SJCRH30 (cell line): ENCODE results near the gene BCOR. TPM values are rescaled to one million over a fixed set of nuclear protein-coding genes. Genes with fewer than 3 reads are reported as not detected.

Experiments
- DNase-seq, 2 experiments: peaks; one replicate each; pipeline ENCODE4 v3.0.0-alpha.2; 2015 to 2020
- H3K27ac ChIP-seq: fragments of 250-450 bp; sonication (Bioruptor Pico); 2 replicates; pipeline ENCODE4 v1.5.1; 2020; ENCODE audit warnings: mild to moderate bottlenecking, moderate library complexity
- H3K27me3 ChIP-seq: fragments of 250-450 bp; sonication (Bioruptor Pico); 2 replicates; pipeline ENCODE4 v1.5.1; 2020; ENCODE audit warnings: mild to moderate bottlenecking, moderate library complexity
- H3K36me3 ChIP-seq: fragments of 250-450 bp; sonication (Bioruptor Pico); 2 replicates; pipeline ENCODE4 v1.5.1; 2020; ENCODE audit warnings: mild to moderate bottlenecking, moderate library complexity
- H3K4me1 ChIP-seq: fragments of 250-450 bp; sonication (Bioruptor Pico); 2 replicates; pipeline ENCODE4 v1.5.1; 2020; ENCODE audit warnings: mild to moderate bottlenecking, moderate library complexity
- H3K4me3 ChIP-seq: fragments of 250-450 bp; sonication (Bioruptor Pico); 2 replicates; pipeline ENCODE4 v1.5.1; 2020; ENCODE audit warnings: mild to moderate bottlenecking, moderate library complexity
- H3K9me3 ChIP-seq: fragments of 250-450 bp; sonication (Bioruptor Pico); replicated peaks from 2 replicates; pipeline ENCODE4 v1.5.1; 2020; ENCODE audit warnings: mild to moderate bottlenecking, moderate library complexity
- total RNA-seq: library from RNA; depleted of rRNA; stranded (reverse); fragments of >200 nt; shearing (Covaris generic); gene quantifications from 2 replicates; pipeline ENCODE4 v1.2.3, GENCODE V29; 2014

The BCOR gene
- total RNA-seq, 1 experiment from 2014 or later = 62.5 TPM

- Histone ChIP-seq H3K36me3 (peaks cover 22% of the 10 kb centered on the region), H3K4me1 (no peaks in the 10 kb centered on the region; the same call in 1 of the 2 replicates), H3K9me3 (no peaks in the 10 kb centered on the region), H3K4me3 (no peak overlapping the region), H3K27ac (no peak overlapping the region), H3K27me3 (no peaks in the 10 kb centered on the region)
- DNase-seq = no peak
Observed at GRCh38 chrX:40061005-40061404, 36.8 kb downstream of the BCOR start.

DNA sequence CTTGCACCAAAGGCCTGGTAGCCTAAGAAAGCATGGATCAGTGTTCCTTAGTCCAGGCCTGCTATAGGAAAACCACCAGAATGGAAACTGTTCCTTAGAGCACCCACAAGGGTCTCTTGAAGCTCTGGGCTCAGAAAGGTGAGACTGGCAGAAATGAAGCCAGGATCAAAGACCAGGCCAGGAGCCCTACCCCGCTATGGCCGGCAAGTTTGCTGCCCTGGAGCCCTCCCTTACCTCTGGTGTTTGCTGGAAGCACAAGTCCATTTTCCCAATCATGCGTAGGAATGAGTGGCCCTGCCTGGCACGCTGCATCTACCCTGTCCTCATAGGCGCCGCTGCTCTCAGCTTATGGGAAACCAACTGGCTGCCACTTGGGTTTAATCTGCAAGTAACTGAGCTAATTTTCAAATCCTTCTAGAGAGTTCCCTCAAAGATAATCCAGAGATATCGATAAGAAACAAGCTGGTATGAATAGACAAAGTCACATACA lies 37.4 kb downstream of the BCOR start:
- Histone ChIP-seq H3K9me3 (no peaks in the 10 kb centered on the region), H3K4me1 (no peaks in the 10 kb centered on the region; the same call in 1 of the 2 replicates), H3K27me3 (no peaks in the 10 kb centered on the region), H3K36me3 (peaks cover 26% of the 10 kb centered on the region), H3K27ac (no peak overlapping the region), H3K4me3 (no peak overlapping the region)
- DNase-seq = no peak

GRCh38 chrX:40058719-40059118 lies 39.0 kb downstream of the BCOR start:
- peaks cover 41% of the 10 kb centered on the region for H3K36me3 ChIP-seq
- no peaks in the 10 kb centered on the region for H3K27me3 ChIP-seq
- no peak overlapping the region for H3K27ac ChIP-seq
- no peak for DNase-seq
- no peaks in the 10 kb centered on the region; the same call in 1 of the 2 replicates for H3K4me1 ChIP-seq
- H3K9me3 ChIP-seq = no peaks in the 10 kb centered on the region
- no peak overlapping the region for H3K4me3 ChIP-seq

GRCh38 chrX:40057405-40057804 lies 40.4 kb downstream of the BCOR start:
- DNase-seq = no peak
- H3K9me3 ChIP-seq = no peaks in the 10 kb centered on the region
- H3K4me3 ChIP-seq = no peak overlapping the region
- H3K27ac ChIP-seq = no peak overlapping the region
- H3K27me3 ChIP-seq = no peaks in the 10 kb centered on the region
- peaks cover 51% of the 10 kb centered on the region for H3K36me3 ChIP-seq
- H3K4me1 ChIP-seq = no peaks in the 10 kb centered on the region

DNA sequence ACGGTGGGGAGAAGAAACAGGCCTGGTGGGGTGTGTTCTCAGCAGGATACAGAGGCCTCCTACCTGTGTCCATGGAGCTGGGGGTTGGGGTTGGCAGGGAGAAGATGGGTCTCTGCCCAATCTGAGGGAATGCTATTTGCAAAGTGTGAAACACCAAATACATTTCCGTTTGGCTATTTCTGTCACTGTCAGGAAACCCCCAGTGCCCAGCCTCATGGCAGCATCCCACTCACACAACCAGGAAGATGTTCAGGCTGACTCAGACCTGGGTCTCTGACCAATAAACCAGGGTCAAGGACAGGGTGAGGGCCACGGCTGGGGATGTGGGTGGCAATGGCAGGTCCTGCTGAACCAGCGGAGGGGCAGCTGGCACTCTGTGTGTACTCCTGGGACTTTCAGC lies 41.3 kb downstream of the BCOR start:
- Histone ChIP-seq H3K4me1 (no peaks in the 10 kb centered on the region), H3K4me3 (no peak overlapping the region), H3K36me3 (peaks cover 57% of the 10 kb centered on the region), H3K9me3 (no peaks in the 10 kb centered on the region), H3K27ac (no peak overlapping the region), H3K27me3 (no peaks in the 10 kb centered on the region)
- no peak for DNase-seq

DNA sequence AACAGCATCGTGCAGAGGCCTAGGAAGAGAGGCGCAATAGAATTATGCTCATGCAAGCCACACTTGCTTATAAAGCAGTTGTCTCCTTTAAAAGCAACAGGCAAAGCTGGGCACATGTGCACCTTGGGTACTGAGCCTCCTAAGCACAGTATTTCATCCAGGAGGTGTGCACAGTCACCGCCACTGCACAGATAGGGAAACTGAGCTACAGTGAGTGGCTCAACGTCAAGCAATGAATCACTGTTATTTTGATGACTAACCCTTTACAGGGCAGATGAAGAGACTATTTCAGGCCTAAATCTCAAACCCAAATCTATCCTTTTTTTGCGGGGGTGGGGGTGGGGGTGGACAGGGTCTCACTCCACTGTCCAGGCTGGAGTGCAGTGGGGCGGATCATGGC lies 42.3 kb downstream of the BCOR start:
- Histone ChIP-seq H3K9me3 (no peaks in the 10 kb centered on the region), H3K27me3 (no peaks in the 10 kb centered on the region), H3K36me3 (peaks cover 62% of the 10 kb centered on the region), H3K27ac (no peak overlapping the region), H3K4me3 (no peak overlapping the region), H3K4me1 (no peaks in the 10 kb centered on the region)
- no peak for DNase-seq

DNA sequence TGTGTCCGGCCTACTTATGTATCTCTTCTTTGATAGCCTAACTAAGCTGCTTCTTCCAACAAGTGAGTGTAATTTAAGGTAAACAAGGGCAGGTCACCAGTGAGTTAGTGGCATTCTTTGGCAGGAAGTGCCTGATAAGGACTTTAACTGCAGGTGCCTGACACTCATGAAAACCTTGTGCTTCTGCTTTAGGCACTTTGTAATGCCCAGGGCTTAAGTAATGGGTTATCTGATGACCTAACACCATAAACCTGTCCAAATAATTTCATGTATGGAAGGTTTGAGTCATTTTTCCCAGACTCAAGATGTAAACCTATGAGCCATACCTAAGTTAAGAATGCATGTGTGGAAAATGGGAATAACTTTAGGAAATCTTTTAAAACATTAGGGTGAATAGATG lies 43.0 kb downstream of the BCOR start:
- Histone ChIP-seq H3K36me3 (peaks cover 66% of the 10 kb centered on the region), H3K4me3 (no peak overlapping the region), H3K4me1 (no peaks in the 10 kb centered on the region), H3K27me3 (no peaks in the 10 kb centered on the region), H3K27ac (no peak overlapping the region), H3K9me3 (no peaks in the 10 kb centered on the region)
- DNase-seq = no peak

DNA sequence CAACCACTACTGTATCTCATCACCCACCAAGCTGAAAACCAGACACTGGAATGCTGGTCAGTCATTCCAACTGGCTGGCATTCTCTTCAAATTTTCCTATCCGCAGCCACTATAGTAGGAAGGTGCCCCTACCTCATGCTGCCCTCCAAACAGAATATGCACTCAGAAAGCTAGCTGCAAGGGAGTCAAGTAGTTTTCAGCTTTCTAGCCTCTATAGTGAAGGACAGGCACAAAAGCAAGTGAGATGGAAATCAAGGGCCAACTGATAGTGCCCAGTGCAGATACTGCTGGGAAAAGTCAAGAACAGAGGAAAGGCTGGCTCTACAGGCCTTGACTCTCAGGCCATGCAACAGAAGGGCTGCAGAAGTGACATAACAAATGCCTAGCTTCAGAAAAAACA lies 47.2 kb downstream of the BCOR start:
- Histone ChIP-seq H3K4me3 (no peak overlapping the region), H3K27me3 (no peaks in the 10 kb centered on the region), H3K36me3 (peaks cover 72% of the 10 kb centered on the region), H3K4me1 (no peaks in the 10 kb centered on the region), H3K27ac (no peak overlapping the region), H3K9me3 (no peaks in the 10 kb centered on the region)
- no peak for DNase-seq

DNA sequence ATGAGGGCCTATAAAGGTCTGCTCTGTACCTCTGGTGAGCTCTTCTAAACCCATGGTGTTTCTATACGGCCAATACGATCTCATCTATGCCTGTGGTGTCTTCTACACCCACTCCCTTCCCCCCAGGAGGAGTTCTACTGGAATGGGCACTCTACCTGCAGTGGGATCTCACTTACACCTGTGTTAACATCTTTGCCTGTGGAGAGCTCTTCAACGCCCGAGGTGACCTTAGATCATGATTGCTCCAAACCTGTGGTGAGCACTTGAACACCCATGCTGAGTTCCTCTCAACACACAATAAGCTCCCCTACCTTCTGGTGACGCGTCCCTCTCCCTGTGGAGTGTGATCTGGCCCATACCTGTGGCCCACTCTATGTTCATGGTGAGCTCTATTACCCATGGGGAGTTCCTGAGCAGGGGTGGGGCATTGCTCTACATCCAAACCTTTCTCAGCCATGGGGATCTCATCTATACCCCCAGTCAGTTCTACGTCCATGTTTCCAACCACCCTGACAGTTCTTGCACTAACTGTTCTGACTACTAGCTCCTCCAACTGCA lies 48.6 kb downstream of the BCOR start:
- H3K4me1 ChIP-seq = no peaks in the 10 kb centered on the region
- H3K9me3 ChIP-seq = no peaks in the 10 kb centered on the region
- H3K27ac ChIP-seq = no peak overlapping the region
- H3K4me3 ChIP-seq = no peak overlapping the region
- H3K27me3 ChIP-seq = no peaks in the 10 kb centered on the region
- peaks cover 61% of the 10 kb centered on the region for H3K36me3 ChIP-seq
- DNase-seq = no peak

DNA sequence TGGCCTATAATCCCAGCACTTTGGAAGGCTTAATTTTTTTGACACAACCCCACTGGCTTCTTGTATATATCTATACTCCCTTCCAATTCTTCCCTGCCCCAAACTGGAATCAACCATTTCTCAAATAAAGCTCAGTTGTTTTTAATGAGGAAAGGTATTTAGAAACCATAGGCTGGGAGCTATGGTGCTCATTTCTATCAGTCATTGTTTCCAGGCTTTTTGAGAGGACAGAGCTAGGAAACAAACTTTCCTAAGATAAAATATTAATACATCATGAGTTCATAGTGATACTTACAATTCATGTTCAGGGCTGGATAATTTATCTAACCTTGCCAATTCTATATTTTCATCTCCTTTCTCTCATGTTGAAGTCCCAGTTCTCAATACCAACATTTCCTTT lies 50.3 kb downstream of the BCOR start:
- Histone ChIP-seq H3K27ac (no peak overlapping the region), H3K9me3 (no peaks in the 10 kb centered on the region), H3K4me3 (no peak overlapping the region), H3K36me3 (peaks cover 45% of the 10 kb centered on the region), H3K27me3 (no peaks in the 10 kb centered on the region), H3K4me1 (no peaks in the 10 kb centered on the region)
- DNase-seq = no peak

- no peaks in the 10 kb centered on the region for H3K9me3 ChIP-seq
- H3K4me3 ChIP-seq = no peak overlapping the region
- no peak for DNase-seq
- H3K36me3 ChIP-seq = peaks cover 11% of the 10 kb centered on the region
- no peak overlapping the region for H3K27ac ChIP-seq
- no peaks in the 10 kb centered on the region for H3K4me1 ChIP-seq
- H3K27me3 ChIP-seq = no peaks in the 10 kb centered on the region
Observed at GRCh38 chrX:40043895-40044294, 53.9 kb downstream of the BCOR start.

DNA sequence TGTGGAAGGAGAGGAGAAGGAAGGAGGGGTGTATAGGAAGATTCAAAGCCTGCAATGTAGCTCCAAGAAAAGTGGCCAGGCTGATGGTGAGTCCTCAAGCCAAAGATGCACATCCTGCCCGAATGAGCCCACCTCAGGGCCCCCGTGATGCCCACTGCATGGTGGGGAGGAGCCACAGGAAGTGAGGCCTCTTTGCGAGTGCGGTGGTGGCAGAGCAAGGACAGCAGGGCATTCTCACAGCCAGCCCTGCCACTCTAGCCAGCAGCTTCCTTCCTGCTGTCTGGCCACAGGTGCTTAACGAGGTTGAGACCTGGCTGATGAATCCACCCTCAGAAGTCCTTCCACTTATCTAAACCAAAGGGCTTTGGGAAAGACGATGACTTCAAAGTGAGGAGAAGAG lies 55.8 kb downstream of the BCOR start:
- H3K36me3 ChIP-seq = no peaks in the 10 kb centered on the region
- H3K4me1 ChIP-seq = no peaks in the 10 kb centered on the region
- DNase-seq = no peak
- H3K4me3 ChIP-seq = no peak overlapping the region
- H3K27ac ChIP-seq = no peak overlapping the region
- no peaks in the 10 kb centered on the region for H3K27me3 ChIP-seq
- H3K9me3 ChIP-seq = no peaks in the 10 kb centered on the region

DNA sequence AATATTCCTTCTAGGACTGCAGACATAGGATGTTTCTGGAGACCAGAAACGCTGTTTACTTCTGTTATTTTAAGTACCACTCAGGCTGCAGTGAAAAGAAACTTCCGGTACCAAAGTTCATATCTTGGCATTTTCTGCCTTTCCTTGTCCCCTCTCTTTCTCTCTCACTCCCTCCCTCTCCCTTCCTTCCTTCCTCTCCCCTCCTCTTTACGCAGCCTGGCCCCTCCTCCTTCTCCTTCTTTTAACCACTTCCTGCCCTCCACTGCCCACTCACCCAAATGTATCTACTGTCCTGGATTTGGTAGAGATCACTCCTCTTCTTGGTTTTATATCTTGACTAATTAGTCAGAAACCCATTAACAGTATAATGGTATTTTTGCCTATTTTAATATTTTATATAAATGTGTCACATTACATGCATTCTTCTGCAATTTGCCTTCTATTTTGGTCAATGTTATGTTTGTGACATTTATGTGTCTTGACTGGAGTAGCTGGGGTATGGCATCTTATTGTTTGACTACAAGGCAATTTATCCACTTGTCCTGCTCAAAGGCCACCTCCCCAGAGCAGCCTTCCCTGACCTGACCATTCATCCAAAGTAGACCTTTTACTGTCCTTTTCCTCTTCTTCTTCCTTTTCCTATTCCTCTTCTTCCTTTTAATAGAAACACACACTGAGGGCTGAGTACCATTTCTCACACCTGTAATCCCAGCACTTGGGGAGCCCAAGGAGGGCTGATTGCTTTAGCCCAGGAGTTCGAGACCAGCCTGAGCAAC lies 56.9 kb downstream of the BCOR start:
- no peak for DNase-seq
- Histone ChIP-seq H3K27me3 (no peaks in the 10 kb centered on the region), H3K9me3 (no peaks in the 10 kb centered on the region), H3K36me3 (no peaks in the 10 kb centered on the region), H3K4me3 (no peak overlapping the region), H3K4me1 (no peaks in the 10 kb centered on the region), H3K27ac (no peak overlapping the region)

DNA sequence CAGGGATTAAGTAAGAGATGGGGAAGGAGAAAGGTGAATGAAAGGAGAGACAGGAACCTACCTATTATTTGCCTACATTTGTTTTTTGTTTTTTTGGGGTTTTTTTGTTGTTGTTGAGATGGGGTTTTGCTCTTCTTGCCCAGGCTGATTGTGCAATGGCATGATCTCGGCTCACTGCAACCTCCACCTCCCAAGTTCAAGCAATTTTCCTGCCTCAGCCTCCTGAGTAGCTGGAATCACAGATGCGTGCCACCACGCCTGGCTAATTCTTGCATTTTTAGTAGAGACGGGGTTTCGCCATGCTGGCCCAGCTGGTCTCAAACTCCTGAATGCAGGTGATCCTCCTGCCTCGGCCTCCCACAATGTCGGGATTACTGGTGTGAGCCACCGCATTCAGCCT lies 57.9 kb downstream of the BCOR start:
- no peaks in the 10 kb centered on the region for H3K9me3 ChIP-seq
- no peak overlapping the region for H3K27ac ChIP-seq
- H3K36me3 ChIP-seq = no peaks in the 10 kb centered on the region
- no peak for DNase-seq
- no peaks in the 10 kb centered on the region for H3K4me1 ChIP-seq
- H3K4me3 ChIP-seq = no peak overlapping the region
- no peaks in the 10 kb centered on the region for H3K27me3 ChIP-seq

GRCh38 chrX:40037367-40037766 lies 60.4 kb downstream of the BCOR start:
- H3K36me3 ChIP-seq = no peaks in the 10 kb centered on the region
- no peaks in the 10 kb centered on the region for H3K9me3 ChIP-seq
- H3K4me3 ChIP-seq = no peak overlapping the region
- H3K4me1 ChIP-seq = no peaks in the 10 kb centered on the region
- H3K27me3 ChIP-seq = no peaks in the 10 kb centered on the region
- no peak overlapping the region for H3K27ac ChIP-seq
- no peak for DNase-seq

GRCh38 chrX:40035726-40036125 lies 62.0 kb downstream of the BCOR start:
- H3K27me3 ChIP-seq = no peaks in the 10 kb centered on the region
- no peaks in the 10 kb centered on the region for H3K9me3 ChIP-seq
- no peak overlapping the region for H3K27ac ChIP-seq
- DNase-seq = no peak
- H3K36me3 ChIP-seq = no peaks in the 10 kb centered on the region
- no peaks in the 10 kb centered on the region for H3K4me1 ChIP-seq
- no peak overlapping the region for H3K4me3 ChIP-seq
